ENCODE data around the gene CDNF. TPM values are rescaled to one million over a fixed set of nuclear protein-coding genes. Genes with fewer than 3 reads are reported as not detected.

Gene CDNF
- polyA plus RNA-seq, 4 donors, result 2.1 to 3.1 (median 2.6) TPM

GRCh38 chr10:14801723-14802122, 36.1 kb downstream of the CDNF start:
- no peak for DNase-seq (ENCODE audit: low read depth in 4 of 4, low spot score in 3 of 4)

GRCh38 chr10:14800397-14800796, 37.4 kb downstream of the CDNF start:
- no peak for DNase-seq (ENCODE audit: low read depth in 4 of 4, low spot score in 3 of 4)

GRCh38 chr10:14798636-14799035, 39.2 kb downstream of the CDNF start:
- DNase-seq (ENCODE audit: low read depth in 4 of 4, low spot score in 3 of 4), result no peak

- DNase-seq (ENCODE audit: low read depth in 4 of 4, low spot score in 3 of 4), result no peak
Measured at GRCh38 chr10:14787938-14788337, 49.9 kb downstream of the CDNF start.

GRCh38 chr10:14784459-14785055, 53.3 kb downstream of the CDNF start:
- no peak for DNase-seq (ENCODE audit: low read depth in 4 of 4, low spot score in 3 of 4)

- DNase-seq (ENCODE audit: low read depth in 4 of 4, low spot score in 3 of 4), result no peak
Measured at GRCh38 chr10:14782691-14783363, 55.0 kb downstream of the CDNF start.

- no peak for DNase-seq (ENCODE audit: low read depth in 4 of 4, low spot score in 3 of 4)
Measured at GRCh38 chr10:14781763-14782162, 56.1 kb downstream of the CDNF start.

- DNase-seq (ENCODE audit: low read depth in 4 of 4, low spot score in 3 of 4), result no peak
Measured at GRCh38 chr10:14779001-14779651, 58.7 kb downstream of the CDNF start.

GRCh38 chr10:14776546-14776945, 61.3 kb downstream of the CDNF start:
- no peak for DNase-seq (ENCODE audit: low read depth in 4 of 4, low spot score in 3 of 4)

- no peak for DNase-seq (ENCODE audit: low read depth in 4 of 4, low spot score in 3 of 4)
Measured at GRCh38 chr10:14775656-14776055, 62.2 kb downstream of the CDNF start.

GRCh38 chr10:14774797-14775196, 63.0 kb downstream of the CDNF start, which contains the start of gene FAM107B:
Gene FAM107B (minus strand): TSS chr10:14774897. CDS start chr10:14774663, 234 bp downstream.
- DNase-seq (ENCODE audit: low read depth in 4 of 4, low spot score in 3 of 4), result no peak

- DNase-seq (ENCODE audit: low read depth in 4 of 4, low spot score in 3 of 4), result no peak
Measured at GRCh38 chr10:14774214-14774580, 63.6 kb downstream of the CDNF start.

- no peak for DNase-seq (ENCODE audit: low read depth in 4 of 4, low spot score in 3 of 4)
Measured at GRCh38 chr10:14773551-14774213, 64.2 kb downstream of the CDNF start.

GRCh38 chr10:14772399-14772798, 65.4 kb downstream of the CDNF start:
- no peak for DNase-seq (ENCODE audit: low read depth in 4 of 4, low spot score in 3 of 4)

- no peak for DNase-seq (ENCODE audit: low read depth in 4 of 4, low spot score in 3 of 4)
Measured at GRCh38 chr10:14770927-14771326, 66.9 kb downstream of the CDNF start.

Other genes starting within 250 kb of the CDNF start
- 100 to 1,000 TPM in 1 of 4 donors, 10 to 100 TPM in 3; 36.4 to 121 (median 97.9) TPM for gene FAM107B, start 63.1 kb downstream of the CDNF start, polyA plus RNA-seq (ENCODE audit: insufficient read length in 4 of 4)
- 10 to 100 TPM; 12.8 to 21.6 (median 20.8) TPM for gene HSPA14, start 269 bp upstream of the CDNF start, polyA plus RNA-seq (ENCODE audit: insufficient read length in 4 of 4)
- gene MSANTD7, start 269 bp upstream of the CDNF start, polyA plus RNA-seq (ENCODE audit: insufficient read length in 4 of 4), result 10 to 100 TPM; 16.9 to 17.8 (median 17.2) TPM
- 10 to 100 TPM; 20.2 to 26.3 (median 20.9) TPM for gene SUV39H2, start 40.8 kb upstream of the CDNF start, polyA plus RNA-seq (ENCODE audit: insufficient read length in 4 of 4)
- gene DCLRE1C, start 116.1 kb upstream of the CDNF start, polyA plus RNA-seq (ENCODE audit: insufficient read length in 4 of 4), result 10 to 100 TPM; 11.9 to 21.5 (median 15.2) TPM
- gene MEIG1, start 121.4 kb upstream of the CDNF start, polyA plus RNA-seq (ENCODE audit: insufficient read length in 4 of 4), result 1 to 10 TPM in 3 of 4 donors, under 1 TPM in 1; 0.96 to 2.2 (median 1.3) TPM
- gene OLAH, start 205.9 kb upstream of the CDNF start, polyA plus RNA-seq (ENCODE audit: insufficient read length in 4 of 4), result under 1 TPM; 0.34 to 0.94 (median 0.58) TPM